Stimulated activated CD4-positive, alpha-beta T cell treated with anti-CD3 and anti-CD28 coated beads, Interleukin-1b, Interleukin-23, amount 100 ng/mL, for 24 hours (primary cell): ENCODE results near the gene FCGR2B.
A peak's percentile ranks its signal among the peaks of the same experiment; 100 is the strongest.
"Not testable (repeated sequence)": the region's sequence is repeated elsewhere in the genome, so short reads cannot be mapped to it uniquely, and the experiment has no call there.

Experiments
- DNase-seq, 4 experiments: peaks; one replicate each; pipeline ENCODE4 v3.0.0-alpha.2; 2020; ENCODE audit warnings: low read depth in 4 of 4, low spot score in 1 of 4

FCGR2B gene

DNA sequence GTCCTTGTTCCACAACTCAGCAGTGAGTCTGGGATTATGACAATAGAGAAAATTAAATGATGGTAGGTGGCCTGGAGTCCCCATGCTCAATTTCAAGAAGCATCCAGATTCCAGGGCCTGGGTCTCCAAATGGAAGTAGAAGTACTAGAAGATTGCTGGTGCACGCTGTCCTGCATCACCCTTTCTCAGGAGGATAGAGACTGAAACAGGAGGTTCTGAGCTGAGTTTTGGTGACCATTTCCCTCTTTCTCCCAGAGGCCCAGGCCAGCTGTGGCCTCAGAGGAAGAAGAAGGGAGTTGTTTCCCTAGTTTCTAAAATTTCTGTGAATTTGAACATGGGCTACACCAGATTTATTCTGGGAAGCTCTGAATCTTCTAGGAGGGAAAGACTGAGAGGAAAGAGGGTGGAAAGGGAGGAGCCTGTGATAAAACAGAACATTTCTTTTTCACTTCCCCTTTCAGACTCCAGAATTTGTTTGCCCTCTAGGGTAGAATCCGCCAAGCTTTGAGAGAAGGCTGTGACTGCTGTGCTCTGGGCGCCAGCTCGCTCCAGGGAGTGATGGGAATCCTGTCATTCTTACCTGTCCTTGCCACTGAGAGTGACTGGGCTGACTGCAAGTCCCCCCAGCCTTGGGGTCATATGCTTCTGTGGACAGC, at the start of gene FCGR2B:
Gene FCGR2B, plus strand, starts transcription at position 460 of the 656 bp plus-strand sequence. Its CDS starts 99 bp downstream, at position 559.
- DNase-seq: not testable (repeated sequence)

DNA sequence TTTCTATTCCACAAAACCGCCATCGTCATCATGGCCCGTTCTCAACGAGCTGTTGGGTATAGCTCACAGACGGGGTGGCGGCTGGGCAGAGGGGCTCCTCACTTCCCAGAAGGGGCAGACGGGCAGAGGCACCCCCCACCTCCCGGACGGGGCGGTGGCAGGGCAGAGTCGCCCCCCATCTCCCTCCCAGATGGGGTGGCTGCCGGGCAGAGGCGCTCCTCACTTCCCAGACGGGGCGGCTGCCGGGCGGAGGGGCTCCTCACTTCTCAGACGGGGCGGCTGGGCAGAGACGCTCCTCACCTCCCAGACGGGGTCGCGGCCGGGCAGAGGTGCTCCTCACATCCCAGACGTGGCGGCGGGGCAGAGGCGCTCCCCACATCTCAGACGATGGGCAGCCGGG, 46.5 kb upstream of the FCGR2B start:
- DNase-seq: not testable (repeated sequence)

DNA sequence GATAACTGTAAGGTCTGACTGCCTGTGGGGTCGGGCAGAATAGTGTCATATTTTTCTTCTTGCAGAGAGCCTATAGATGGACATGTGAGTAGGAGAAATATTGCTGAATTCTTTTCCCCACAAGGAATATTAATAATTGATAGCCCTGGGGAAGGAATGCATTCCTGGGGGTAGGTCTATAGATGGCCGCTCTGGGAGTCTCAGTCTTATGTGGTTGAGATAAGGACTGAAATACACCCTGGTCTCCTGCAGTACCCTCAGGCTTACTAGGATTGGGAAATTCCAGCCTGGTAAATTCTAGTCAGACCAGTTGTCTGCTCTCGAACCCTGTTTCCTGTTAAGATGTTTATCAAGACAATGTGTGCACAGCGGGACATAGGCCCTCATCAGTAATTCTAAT, 44.4 kb upstream of the FCGR2B start:
- not testable (repeated sequence) for DNase-seq

DNA sequence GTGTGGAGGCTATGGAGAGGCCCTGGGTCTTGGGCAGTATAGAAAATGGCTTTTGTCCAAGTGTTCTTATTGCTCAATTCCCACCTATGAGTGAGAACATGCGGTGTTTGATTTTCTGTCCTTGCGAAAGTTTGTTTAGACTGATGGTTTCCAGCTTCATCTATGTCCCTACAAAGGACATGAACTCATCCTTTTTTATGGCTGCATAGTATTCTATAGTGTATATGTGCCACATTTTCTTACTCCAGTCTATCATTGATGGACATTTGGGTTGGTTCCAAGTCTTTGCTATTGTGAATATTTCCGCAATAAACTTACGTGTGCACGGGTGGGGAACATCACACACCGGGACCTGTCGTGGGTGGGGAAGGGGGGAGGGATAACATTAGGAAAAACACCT, 42.5 kb upstream of the FCGR2B start:
- not testable (repeated sequence) for DNase-seq

DNA sequence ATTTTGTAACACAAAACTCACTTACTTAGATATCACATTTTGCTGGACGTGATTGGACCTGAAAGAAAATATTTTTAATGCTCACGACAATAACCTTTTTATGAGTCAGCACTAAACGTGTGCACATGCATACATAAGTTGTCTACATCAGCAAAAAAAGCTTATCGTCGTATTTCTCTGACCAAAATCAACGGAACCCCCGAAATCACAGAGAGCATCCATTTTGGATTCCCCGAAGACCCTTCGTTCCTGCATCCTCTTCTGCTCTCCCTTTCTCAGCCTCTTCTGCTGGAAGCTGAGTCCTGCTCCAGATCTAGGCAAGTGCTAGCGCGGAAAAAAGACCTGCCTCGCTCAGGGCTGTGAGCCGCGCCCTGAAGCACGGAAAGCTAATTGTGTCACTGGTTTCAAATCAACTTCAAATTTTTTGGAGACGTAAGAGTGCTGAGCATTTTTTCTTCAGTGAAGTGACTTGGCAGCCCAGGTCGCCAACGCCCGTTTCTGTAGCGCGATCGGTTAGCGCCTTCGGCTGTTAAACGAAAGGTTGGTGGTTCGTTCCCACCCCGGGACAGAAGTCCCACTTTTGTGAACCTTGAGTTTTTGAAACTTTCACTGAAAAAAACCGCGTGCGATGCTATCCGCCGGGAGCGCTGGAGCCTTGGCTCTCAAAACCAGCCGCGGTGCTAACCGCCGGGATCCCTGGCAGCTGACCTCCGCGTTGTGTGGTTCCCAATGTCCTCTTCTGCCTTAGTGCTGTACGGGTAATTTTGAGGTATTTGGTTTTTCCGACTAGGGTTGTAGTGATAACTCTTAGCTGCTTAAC, 41.6 kb upstream of the FCGR2B start:
- peak; percentile 59 to 88 (median 74) for DNase-seq

DNA sequence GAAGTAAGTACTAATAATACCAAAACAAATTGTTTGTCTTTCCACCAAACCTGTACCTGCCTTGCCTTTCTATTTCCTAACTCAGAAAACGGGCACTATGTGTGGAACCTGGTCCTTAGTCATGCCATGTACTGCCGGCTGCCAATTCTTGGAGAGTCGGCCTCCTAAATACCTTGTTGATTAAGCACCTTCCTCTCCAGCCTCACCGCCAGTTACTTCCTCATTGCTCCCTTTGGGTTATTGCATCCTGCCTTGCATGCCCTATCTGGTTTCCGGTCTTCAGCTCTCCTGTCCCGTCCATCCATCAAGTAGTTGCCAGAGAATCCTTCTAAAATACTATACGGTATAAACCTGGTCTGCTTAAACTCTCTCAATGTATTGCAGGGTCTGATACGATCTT, 40.9 kb upstream of the FCGR2B start:
- not testable (repeated sequence) for DNase-seq

DNA sequence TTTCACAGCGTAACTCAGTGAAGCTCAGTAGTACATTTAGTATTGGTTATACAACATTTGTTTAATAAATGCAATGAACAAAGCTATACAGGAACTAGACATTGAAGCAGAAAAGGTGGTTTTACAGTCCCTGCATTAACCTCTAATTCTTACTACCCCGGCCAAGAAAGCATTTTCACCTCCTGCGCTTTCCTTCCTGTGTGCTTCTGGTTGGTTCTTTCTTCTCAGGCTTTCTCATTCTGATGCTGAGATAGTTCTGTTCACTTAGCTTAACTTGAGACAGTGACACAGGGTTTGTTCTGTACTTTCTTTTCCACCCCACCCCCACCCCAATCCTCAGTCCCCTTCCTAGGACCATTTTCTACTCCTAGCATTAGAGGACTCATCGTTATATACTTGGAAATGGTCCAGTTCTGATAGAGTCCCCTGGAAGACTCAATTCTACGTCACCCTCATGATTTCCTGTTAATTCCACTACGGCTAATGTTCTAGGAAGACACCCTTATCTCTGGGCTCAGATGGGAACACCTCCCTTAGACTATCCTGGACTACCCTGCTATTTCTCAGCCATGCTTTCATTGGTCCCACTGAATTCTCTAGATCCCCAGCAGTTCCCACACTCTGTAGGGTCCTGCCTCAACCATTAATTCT, 39.4 kb upstream of the FCGR2B start:
- not testable (repeated sequence) for DNase-seq

DNA sequence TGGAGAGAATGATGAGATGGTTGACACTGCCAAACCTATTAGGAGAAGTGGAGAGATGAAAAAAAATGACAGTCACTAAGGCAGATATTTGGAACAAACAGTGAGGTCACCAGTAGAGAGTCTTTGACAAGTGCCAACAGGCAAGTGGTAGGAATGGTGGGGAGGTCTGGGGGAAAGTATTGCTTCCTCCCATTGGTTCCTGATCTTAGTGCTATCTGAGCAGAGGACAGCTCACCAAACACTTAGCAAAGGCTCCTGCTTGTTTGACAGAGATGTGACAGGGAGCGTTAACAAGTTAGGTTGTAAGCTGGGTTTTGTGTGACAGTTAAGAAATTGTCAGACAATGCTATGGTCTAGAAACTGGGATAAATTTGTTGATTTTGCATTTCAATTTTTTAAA, 38.3 kb upstream of the FCGR2B start:
- not testable (repeated sequence) for DNase-seq

DNA sequence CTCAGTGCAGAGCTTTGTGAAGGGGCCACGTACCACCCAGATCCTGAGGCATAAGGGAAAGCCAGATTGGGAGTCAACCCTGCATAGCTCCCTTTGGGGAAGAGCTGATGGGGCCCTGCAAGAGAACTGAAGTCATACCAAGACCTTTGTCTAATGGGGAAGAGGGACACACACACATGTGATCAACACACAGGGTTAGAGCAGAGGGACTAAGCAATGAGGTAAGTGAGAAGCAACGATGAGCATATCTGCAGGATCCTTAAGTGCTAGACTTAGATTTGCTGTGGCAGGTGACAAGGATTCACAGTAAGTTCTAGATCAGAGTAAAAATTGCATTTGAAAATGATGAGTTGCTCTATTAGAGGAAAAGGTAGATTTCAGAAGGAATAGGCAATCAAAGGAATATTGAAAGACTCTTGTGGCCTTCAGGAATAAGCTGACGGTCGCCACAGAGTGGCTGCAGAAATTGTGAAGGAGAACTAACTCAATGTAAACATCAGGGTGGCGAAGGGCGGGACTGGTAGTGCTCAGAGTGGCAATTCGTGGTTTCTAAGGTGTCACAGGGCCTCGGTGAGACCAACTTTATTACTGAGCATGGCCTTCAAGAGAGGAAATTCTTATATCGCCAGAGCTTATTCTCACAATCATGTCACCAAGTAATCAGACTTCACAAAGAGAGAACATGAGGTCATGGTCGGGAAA, 36.3 kb upstream of the FCGR2B start:
- DNase-seq: not testable (repeated sequence)

DNA sequence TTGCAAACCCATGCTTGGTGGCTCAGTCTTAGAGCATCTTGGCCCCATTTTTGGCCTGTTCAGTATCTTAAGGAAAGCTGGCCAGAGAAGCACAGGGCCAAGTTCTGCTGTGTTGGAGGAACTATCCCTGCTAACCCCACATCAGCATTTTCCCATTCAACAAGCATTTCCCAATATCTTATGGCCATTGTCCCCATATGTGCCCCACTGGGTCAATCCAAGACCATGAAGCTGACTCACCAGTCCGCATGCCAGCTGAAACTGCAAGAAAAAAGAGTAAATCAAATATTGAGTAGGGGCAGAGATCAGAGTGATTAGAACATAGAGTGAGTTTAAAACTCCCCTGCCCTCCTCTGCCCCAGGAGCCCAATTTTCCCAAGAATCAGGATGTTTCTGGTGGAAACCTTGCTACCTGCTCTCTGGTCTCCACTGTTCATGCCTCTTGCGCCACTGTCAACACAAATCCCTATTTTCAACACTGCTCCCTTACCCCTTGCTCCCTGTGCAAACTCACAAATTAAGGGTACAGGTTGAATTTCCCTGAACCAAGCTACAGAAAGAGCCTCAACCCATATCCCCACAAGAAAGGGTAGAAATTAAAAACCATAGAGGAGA, 32.7 kb upstream of the FCGR2B start:
- DNase-seq: not testable (repeated sequence)

DNA sequence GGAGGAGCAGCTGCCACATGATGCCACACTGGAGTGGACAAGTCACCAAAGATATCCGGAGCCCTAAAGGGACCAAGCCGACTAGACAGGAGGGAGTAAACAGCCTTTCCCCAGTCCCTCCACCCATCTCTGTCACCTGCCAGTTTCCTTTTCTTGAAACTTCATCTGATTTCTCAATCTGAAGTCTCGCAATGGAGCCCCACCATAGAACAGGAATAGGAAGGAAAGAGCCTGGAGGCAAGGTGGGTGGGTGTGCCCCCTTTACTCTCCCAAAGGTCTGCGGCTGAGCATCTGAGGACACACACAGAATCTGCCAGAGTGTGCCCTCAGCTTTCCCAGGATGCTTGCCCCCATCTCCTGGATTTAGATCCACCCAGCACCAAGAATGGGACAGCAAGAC, 31.9 kb upstream of the FCGR2B start, which contains the start of gene FCGR3B:
Gene FCGR3B, minus strand, starts transcription at position 101 of the 400 bp plus-strand sequence. Its CDS starts 82 bp downstream, at position 19.
- DNase-seq: no peak

DNA sequence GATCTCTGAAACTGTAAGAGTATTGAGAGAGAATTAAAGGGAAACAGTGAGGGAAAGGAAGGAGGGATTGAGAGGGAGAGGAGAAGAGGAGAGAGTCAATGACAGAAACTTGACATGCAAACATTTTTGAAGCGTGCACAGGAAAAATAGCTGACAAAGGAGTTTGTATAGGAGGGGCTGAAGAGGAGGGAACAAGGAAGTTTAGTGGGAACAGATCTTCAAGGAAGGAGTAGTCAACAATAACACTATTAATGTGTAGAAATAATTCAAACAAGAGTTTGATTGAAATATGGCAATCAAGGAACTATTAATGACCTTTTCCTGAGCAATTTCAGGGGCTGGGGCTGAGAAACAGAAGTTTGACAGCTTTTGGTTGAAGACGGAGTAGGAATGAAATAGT, 27.9 kb upstream of the FCGR2B start:
- not testable (repeated sequence) for DNase-seq

DNA sequence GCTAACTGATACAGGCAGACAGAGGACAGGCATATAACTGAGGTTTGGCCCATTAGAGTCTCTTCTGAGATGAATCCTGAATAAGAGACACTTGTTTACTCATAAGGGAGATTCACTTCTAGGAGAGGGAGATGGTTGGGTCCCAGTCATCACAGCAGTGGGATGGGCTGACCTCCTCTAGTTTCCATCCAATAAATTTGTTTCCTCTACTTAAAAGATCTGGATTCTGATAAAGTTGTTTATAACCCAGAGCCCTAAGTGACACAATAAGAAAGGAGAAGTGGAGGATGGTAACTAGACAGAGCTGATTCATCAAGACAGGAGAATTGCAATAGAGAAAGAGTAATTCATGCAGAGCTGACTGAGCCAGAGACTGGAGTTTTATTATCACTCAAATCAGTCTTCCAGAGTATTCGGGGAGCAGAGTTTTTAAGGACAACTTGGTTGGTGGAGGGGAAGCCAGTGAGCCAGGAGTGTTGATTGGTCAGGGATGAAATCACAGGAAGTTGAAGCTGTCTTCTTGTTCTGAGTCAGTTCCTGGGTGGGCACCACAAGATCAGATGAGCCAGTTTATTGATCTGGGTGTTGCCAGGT, 26.7 kb upstream of the FCGR2B start:
- not testable (repeated sequence) for DNase-seq

DNA sequence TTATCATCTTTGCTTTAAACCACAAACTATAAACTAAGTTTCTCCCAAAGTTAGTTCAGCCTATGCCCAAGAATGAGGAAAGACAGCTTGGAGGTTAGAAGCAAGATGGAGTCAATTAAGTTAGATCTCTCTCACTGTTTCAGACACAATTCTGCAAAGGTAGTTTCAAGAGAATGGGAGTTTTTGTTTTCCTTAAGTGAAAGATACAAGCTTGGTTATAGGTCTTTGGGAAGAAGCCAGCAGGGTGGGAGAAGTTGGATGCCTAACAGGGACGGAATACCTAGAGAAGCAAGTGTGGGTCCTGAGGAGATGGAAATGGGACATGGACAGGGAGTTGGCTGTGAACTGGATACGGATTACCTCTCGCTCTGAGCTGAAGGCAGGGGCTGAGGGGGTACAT, 26.0 kb upstream of the FCGR2B start:
- not testable (repeated sequence) for DNase-seq

DNA sequence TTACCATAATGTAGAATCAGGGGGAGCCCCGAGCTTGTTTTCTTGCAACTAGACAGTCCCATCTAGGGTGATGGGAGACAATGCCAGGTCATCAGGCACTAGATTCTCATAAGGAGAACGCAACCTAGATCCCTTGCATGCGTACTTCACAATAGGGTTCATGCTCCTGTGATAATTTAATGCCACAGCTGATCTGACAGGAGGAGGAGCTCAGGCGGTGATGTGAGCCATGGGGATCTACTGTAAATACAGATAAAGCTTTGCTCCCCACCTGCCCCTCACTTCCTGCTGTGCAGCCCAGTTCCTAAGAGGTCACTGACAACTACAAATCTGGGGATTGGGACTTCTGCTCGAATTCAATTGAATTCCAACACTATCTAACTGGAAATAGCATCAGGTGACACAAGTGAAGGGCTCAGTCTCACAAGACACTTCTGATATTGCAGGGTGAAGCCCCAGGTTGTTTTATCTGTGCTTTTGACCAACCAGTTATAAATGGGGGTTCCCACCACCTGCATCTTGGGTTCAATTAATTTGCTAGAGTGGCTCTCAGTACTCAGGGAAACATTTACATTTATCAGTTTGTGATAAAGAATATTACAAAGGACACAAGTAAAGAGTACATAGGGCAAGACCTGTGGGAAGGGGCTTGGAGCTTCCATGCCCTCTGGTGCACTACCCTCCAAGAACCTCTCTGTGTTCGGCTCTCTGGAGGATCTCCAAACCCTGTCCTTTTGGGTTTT, 24.5 kb upstream of the FCGR2B start:
- not testable (repeated sequence) for DNase-seq

DNA sequence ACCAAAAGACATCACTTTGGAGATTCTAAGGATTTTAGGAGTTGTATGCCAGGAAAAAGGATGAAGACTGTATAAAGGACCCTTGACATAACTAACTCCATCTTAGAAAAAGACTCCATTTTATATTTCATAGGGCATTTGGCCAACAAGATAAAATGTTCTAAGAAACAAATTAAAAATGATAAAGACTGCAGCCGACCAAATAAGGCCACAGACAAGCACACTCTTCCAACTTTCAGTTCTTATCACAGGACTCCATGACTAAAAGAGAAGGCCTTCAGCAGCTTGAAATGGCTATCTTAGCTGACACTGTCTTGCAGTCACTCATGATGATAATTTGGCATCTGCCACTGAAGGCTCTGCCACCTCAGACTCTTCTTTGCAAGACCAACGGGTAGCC, 23.7 kb upstream of the FCGR2B start:
- DNase-seq: not testable (repeated sequence)

DNA sequence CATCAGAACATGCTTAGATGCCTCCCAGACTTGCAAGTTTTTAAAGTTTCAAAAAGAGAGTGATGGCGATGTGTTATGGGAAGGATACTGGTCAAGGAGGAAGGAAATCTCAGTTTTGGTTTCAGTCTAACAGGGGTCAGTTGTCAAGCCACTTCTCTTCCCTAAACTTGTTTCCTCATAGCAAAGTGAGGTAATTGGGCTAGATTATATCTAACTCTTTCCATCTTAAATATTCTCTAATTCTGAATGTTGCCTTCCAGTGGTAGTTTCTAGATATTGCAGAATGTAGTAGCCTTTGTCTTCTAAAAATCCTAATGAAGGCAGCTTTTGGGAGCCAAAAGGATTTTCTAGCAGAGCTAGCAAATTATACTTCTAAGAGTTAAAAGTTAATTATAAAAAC, 20.2 kb upstream of the FCGR2B start:
- DNase-seq: not testable (repeated sequence)

DNA sequence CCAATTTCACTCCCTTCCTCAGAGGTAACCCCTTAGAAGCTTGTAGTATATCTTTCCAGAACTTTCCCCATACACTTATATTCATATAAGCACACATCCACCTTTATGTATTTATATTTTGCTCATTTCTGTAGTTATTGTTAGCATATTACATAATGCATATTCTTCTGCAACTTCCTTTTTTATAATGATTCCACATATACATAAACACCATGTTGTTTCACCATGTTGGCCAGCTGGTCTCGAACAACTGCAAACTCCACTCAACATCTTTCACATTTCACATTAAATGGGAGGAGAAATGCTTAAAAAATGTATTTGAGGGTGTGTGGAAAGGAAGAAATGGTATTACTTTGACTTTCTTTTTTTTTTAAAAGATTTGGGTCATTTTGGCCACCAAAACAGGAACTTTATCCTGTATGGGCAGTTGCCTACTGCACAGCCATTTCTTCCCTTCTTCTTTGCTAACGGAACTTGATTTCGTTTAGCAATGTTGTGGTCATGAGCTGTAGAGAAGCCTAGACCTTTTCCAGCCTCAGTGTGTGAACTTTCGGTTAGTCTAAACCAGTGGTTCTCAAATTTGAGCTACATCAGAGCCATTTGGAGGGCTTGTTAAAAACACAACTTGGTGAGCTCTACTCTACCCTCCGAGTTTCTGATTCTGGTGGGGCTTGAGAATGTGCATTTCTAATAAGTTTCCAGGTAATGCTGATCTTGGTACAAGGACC, 19.3 kb upstream of the FCGR2B start:
- DNase-seq: not testable (repeated sequence)

DNA sequence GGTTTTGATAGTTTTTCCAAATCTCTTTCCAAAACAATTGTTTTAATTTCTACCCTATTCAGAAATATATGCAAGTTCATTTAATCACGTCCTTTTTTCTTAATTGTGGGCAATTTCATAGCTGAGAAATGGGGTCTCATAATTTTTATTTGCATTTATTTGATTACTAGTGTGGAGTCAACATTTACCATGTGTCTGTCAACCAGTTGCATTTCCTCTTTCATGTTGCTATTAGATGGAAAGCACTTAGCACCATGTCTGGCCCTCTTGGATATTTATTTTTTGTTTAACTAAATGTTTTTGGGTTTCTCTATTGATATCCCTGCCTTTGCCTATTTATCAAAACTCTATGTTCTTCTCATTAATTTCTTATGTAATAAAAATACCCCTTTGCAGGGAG, 18.1 kb upstream of the FCGR2B start:
- DNase-seq: not testable (repeated sequence)
